NB4 (cell line): ENCODE data around the gene CREBBP.

Experiments used
- DNase-seq: peaks from one replicate; pipeline ENCODE4 v3.0.0; 2010; ENCODE audit warnings: low read depth
- H3K4me3 ChIP-seq: one replicate; pipeline ENCODE4 v1.5.1; 2011; ENCODE audit warnings: mild to moderate bottlenecking, low read depth, low read length, moderate library complexity
- CTCF ChIP-seq: IDR thresholded peaks from one replicate; pipeline ENCODE4 v1.5.1; 2012; ENCODE audit warnings: low read depth, low read length
- MAX ChIP-seq: IDR thresholded peaks from 2 replicates; pipeline ENCODE4 v1.6.1; 2011; ENCODE audit warnings: low read depth, low read length
- MYC ChIP-seq: IDR thresholded peaks from 2 replicates; pipeline ENCODE4 v1.6.1; 2011; ENCODE audit warnings: low read depth, low read length
- POLR2A ChIP-seq: IDR thresholded peaks from 2 replicates; pipeline ENCODE4 v1.6.1; 2011; ENCODE audit warnings: mild to moderate bottlenecking; ENCODE audit not compliant: insufficient read length; ENCODE audit errors: extremely low read depth

CREBBP gene

GRCh38 chr16:3740934-3741333 lies 139.6 kb downstream of the CREBBP start:
- TF ChIP-seq CTCF: no peak
- no peak for TF ChIP-seq MAX
- TF ChIP-seq MYC: no peak
- TF ChIP-seq POLR2A: no peak
- H3K4me3 ChIP-seq: no peak overlapping the region
- DNase-seq: no peak

- DNase-seq: no peak
- TF ChIP-seq CTCF (no peak), MAX (no peak), MYC (no peak), POLR2A (no peak)
- no peak overlapping the region for H3K4me3 ChIP-seq
Observed at GRCh38 chr16:3740186-3740585, 140.3 kb downstream of the CREBBP start.

- no peak for DNase-seq
- H3K4me3 ChIP-seq: no peak overlapping the region
- TF ChIP-seq POLR2A (no peak), MAX (no peak), CTCF (no peak), MYC (no peak)
Observed at GRCh38 chr16:3739636-3740035, 140.9 kb downstream of the CREBBP start.

GRCh38 chr16:3738541-3738940 lies 142.0 kb downstream of the CREBBP start:
- no peak overlapping the region for H3K4me3 ChIP-seq
- no peak for DNase-seq
- TF ChIP-seq MYC (no peak), MAX (no peak)

- H3K4me3 ChIP-seq: no peak overlapping the region
- TF ChIP-seq MYC: no peak
- no peak for TF ChIP-seq POLR2A
- no peak for TF ChIP-seq CTCF
- TF ChIP-seq MAX: no peak
- DNase-seq: no peak
Observed at GRCh38 chr16:3738128-3738527, 142.4 kb downstream of the CREBBP start.

- H3K4me3 ChIP-seq: no peak overlapping the region
- DNase-seq: no peak
- TF ChIP-seq CTCF: no peak
- TF ChIP-seq POLR2A: no peak
- no peak for TF ChIP-seq MYC
- TF ChIP-seq MAX: no peak
Observed at GRCh38 chr16:3737181-3737580, 143.3 kb downstream of the CREBBP start.

- DNase-seq: no peak
- H3K4me3 ChIP-seq: no peak overlapping the region
- no peak for TF ChIP-seq MYC
- TF ChIP-seq POLR2A: no peak
- no peak for TF ChIP-seq MAX
- no peak for TF ChIP-seq CTCF
Observed at GRCh38 chr16:3736116-3736515, 144.4 kb downstream of the CREBBP start.
